ENCODE measurements around the gene ZBTB21.

- no peak for TF ChIP-seq POLR2A (IDR thresholded peaks at IDR 0.05)
- TF ChIP-seq POLR2AphosphoS5 (IDR thresholded peaks at IDR 0.05): no peak
- no peak for TF ChIP-seq CTCF (IDR thresholded peaks at IDR 0.05 in 8 of 11, conservative IDR thresholded peaks at IDR 0.05 in 3 of 11)
Observed at GRCh38 chr21:42056468-42056867, 46.3 kb upstream of the ZBTB21 start.

Data from spleen (tissue), 7 donors.